Measurements from ENCODE around the gene DLG2.
"Not testable (repeated sequence)": the region's sequence is repeated elsewhere in the genome, so short reads cannot be mapped to it uniquely, and the experiment has no call there.

GRCh38 chr11:85395515-85396055 lies 231.6 kb downstream of the DLG2 start:
- TF ChIP-seq CTCF (conservative IDR thresholded peaks at IDR 0.05; ENCODE audit: low read length); EZH2phosphoT487 (IDR thresholded peaks at IDR 0.05; ENCODE audit: borderline replicate concordance, low read depth, low read length): not testable (repeated sequence)
